ENCODE results near the gene GRM7. TPM values are rescaled to one million over a fixed set of nuclear protein-coding genes. Genes with fewer than 3 reads are reported as not detected.

GRM7 gene
- total and polyA plus RNA-seq, 2 donors: 0.14 to 1.7 TPM

DNA sequence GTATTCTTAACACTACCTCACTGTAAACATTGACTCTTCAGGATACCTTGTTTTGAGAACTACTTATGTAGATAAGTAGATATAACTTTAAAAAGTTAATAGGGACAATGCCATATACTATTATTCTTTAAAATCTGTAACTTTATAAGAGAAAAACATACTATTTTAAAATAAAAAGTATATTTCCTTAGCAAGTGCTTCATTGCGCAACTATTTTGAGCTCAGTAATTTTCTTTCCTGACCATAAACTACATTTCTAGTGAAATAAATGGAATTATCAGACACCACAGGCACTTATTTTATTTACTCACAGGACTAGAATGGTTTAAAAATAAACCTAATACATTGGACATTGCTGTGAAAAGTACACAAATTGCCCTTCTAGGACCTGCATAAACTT is 876.3 kb downstream of the GRM7 start:
- H3K9me3 ChIP-seq (ENCODE audit: control insufficient read depth in 2 of 2, insufficient read depth in 1 of 2, low read length in 1 of 2): no peaks in the 10 kb centered on the region
- DNase-seq (ENCODE audit: low read depth in 6 of 9, low spot score in 9 of 9): no peak
- H3K27me3 ChIP-seq (ENCODE audit: control insufficient read depth in 2 of 2, insufficient read depth in 1 of 2, low read length in 1 of 2): no peaks in the 10 kb centered on the region
- WGBS: 100% methylated on average over 1 of the region's 1 CpG
- H3K4me3 ChIP-seq (ENCODE audit: low read length in 2 of 2): no peak overlapping the region
- H3K36me3 ChIP-seq (ENCODE audit: control insufficient read depth in 2 of 2, insufficient read depth in 2 of 2, low read length in 1 of 2): no peaks in the 10 kb centered on the region
- H3K4me1 ChIP-seq (ENCODE audit: control insufficient read depth in 2 of 2, insufficient read depth in 2 of 2, low read length in 2 of 2): no peaks in the 10 kb centered on the region
- no peak overlapping the region for H3K27ac ChIP-seq (ENCODE audit: low read depth in 1 of 2, low read length in 1 of 2)

GRCh38 chr3:7739754-7740153 is 878.8 kb downstream of the GRM7 start:
- Histone ChIP-seq H3K36me3 (ENCODE audit: control insufficient read depth in 2 of 2, insufficient read depth in 2 of 2, low read length in 1 of 2) (no peaks in the 10 kb centered on the region), H3K4me3 (ENCODE audit: low read length in 2 of 2) (no peak overlapping the region), H3K4me1 (ENCODE audit: control insufficient read depth in 2 of 2, insufficient read depth in 2 of 2, low read length in 2 of 2) (no peaks in the 10 kb centered on the region), H3K27me3 (ENCODE audit: control insufficient read depth in 2 of 2, insufficient read depth in 1 of 2, low read length in 1 of 2) (no peaks in the 10 kb centered on the region), H3K27ac (ENCODE audit: low read depth in 1 of 2, low read length in 1 of 2) (no peak overlapping the region), H3K9me3 (ENCODE audit: control insufficient read depth in 2 of 2, insufficient read depth in 1 of 2, low read length in 1 of 2) (no peaks in the 10 kb centered on the region)
- DNase-seq (ENCODE audit: low read depth in 6 of 9, low spot score in 9 of 9): no peak
- WGBS: 89% methylated on average over 2 of the region's 2 CpGs

- WGBS: 94% methylated on average over 12 of the region's 12 CpGs
- no peaks in the 10 kb centered on the region for H3K9me3 ChIP-seq (ENCODE audit: control insufficient read depth in 2 of 2, insufficient read depth in 1 of 2, low read length in 1 of 2)
- no peaks in the 10 kb centered on the region for H3K36me3 ChIP-seq (ENCODE audit: control insufficient read depth in 2 of 2, insufficient read depth in 2 of 2, low read length in 1 of 2)
- no peaks in the 10 kb centered on the region for H3K4me1 ChIP-seq (ENCODE audit: control insufficient read depth in 2 of 2, insufficient read depth in 2 of 2, low read length in 2 of 2)
- H3K27me3 ChIP-seq (ENCODE audit: control insufficient read depth in 2 of 2, insufficient read depth in 1 of 2, low read length in 1 of 2): no peaks in the 10 kb centered on the region
- DNase-seq (ENCODE audit: low read depth in 6 of 9, low spot score in 9 of 9): no peak
- no peak overlapping the region for H3K4me3 ChIP-seq (ENCODE audit: low read length in 2 of 2)
- no peak overlapping the region for H3K27ac ChIP-seq (ENCODE audit: low read depth in 1 of 2, low read length in 1 of 2)
These were observed 879.5 kb downstream of the GRM7 start for GRCh38 chr3:7740458-7740857.

DNA sequence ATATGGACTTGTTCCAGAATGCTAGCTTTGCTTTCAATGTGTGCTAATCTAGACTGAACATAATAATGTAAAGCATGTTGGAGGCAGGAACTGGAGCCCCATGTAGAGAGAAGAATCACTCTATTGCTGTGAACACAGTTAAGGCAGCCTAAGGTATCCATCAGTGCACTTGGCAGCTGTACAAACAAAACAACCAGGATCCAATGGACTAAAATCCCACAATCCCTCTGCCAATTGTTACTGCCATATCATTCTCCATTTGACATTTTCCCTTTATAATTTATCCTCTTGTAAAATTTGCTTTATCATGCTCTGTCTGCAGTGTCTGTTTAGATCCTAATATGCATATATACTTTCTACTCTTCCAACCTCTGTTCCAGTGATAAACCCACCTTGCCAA is 883.9 kb downstream of the GRM7 start:
- H3K36me3 ChIP-seq (ENCODE audit: control insufficient read depth in 2 of 2, insufficient read depth in 2 of 2, low read length in 1 of 2): no peaks in the 10 kb centered on the region
- H3K27ac ChIP-seq (ENCODE audit: low read depth in 1 of 2, low read length in 1 of 2): no peak overlapping the region
- no peaks in the 10 kb centered on the region for H3K27me3 ChIP-seq (ENCODE audit: control insufficient read depth in 2 of 2, insufficient read depth in 1 of 2, low read length in 1 of 2)
- H3K4me1 ChIP-seq (ENCODE audit: control insufficient read depth in 2 of 2, insufficient read depth in 2 of 2, low read length in 2 of 2): no peaks in the 10 kb centered on the region
- no peak overlapping the region for H3K4me3 ChIP-seq (ENCODE audit: low read length in 2 of 2)
- no peaks in the 10 kb centered on the region for H3K9me3 ChIP-seq (ENCODE audit: control insufficient read depth in 2 of 2, insufficient read depth in 1 of 2, low read length in 1 of 2)
- DNase-seq (ENCODE audit: low read depth in 6 of 9, low spot score in 9 of 9): no peak

DNA sequence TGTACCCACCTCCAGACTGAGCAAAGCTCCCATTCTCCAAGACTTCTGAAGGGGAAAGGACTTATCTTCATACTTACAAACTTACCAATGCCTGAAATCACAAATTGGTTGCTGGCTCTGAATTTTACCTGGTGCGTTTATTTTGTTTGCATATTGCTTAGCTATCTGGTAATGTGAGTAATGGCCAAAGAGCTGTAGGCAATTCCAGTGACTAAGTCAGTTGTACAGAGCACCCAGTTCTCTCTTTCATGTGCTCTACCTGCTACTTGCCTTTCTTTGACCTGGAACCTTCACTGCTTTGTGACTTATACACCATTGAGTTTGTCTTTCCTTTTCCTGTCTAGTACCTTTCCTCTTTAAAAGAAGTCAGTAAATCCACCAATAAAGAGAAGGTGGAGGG is 884.8 kb downstream of the GRM7 start:
- no peak overlapping the region for H3K4me3 ChIP-seq (ENCODE audit: low read length in 2 of 2)
- H3K9me3 ChIP-seq (ENCODE audit: control insufficient read depth in 2 of 2, insufficient read depth in 1 of 2, low read length in 1 of 2): no peaks in the 10 kb centered on the region
- H3K27ac ChIP-seq (ENCODE audit: low read depth in 1 of 2, low read length in 1 of 2): no peak overlapping the region
- H3K27me3 ChIP-seq (ENCODE audit: control insufficient read depth in 2 of 2, insufficient read depth in 1 of 2, low read length in 1 of 2): no peaks in the 10 kb centered on the region
- H3K4me1 ChIP-seq (ENCODE audit: control insufficient read depth in 2 of 2, insufficient read depth in 2 of 2, low read length in 2 of 2): no peaks in the 10 kb centered on the region
- no peaks in the 10 kb centered on the region for H3K36me3 ChIP-seq (ENCODE audit: control insufficient read depth in 2 of 2, insufficient read depth in 2 of 2, low read length in 1 of 2)
- 97% methylated on average over 1 of the region's 1 CpG for WGBS
- DNase-seq (ENCODE audit: low read depth in 6 of 9, low spot score in 9 of 9): no peak

GRCh38 chr3:7749931-7750695 is 889.2 kb downstream of the GRM7 start:
- DNase-seq (ENCODE audit: low read depth in 6 of 9, low spot score in 9 of 9): no peak
- no peaks in the 10 kb centered on the region for H3K27me3 ChIP-seq (ENCODE audit: control insufficient read depth in 2 of 2, insufficient read depth in 1 of 2, low read length in 1 of 2)
- WGBS: 96% methylated on average over 4 of the region's 4 CpGs
- no peaks in the 10 kb centered on the region for H3K36me3 ChIP-seq (ENCODE audit: control insufficient read depth in 2 of 2, insufficient read depth in 2 of 2, low read length in 1 of 2)
- H3K9me3 ChIP-seq (ENCODE audit: control insufficient read depth in 2 of 2, insufficient read depth in 1 of 2, low read length in 1 of 2): no peaks in the 10 kb centered on the region
- H3K4me3 ChIP-seq (ENCODE audit: low read length in 2 of 2): no peak overlapping the region
- no peak overlapping the region for H3K27ac ChIP-seq (ENCODE audit: low read depth in 1 of 2, low read length in 1 of 2)
- no peaks in the 10 kb centered on the region for H3K4me1 ChIP-seq (ENCODE audit: control insufficient read depth in 2 of 2, insufficient read depth in 2 of 2, low read length in 2 of 2)

DNA sequence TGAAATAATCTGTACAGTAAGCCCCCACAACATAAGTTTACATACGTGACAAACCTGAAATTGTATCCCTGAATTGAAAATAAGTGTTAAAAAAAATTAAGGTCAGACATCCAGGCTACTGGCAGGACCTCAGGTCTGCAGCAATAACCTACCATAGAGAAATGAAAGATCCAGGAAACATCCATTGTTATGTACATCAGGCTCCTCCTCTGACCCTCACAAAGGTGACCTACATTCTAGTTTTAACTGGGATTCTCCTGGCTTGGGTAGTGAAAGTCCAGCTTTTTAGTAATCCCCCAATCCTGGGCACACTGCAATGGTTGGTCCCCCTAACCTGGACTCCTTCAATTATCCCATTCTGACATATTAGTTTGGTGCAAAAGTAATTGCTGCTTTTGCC is 891.1 kb downstream of the GRM7 start:
- 85% methylated on average over 1 of the region's 1 CpG for WGBS
- no peak overlapping the region for H3K4me3 ChIP-seq (ENCODE audit: low read length in 2 of 2)

DNA sequence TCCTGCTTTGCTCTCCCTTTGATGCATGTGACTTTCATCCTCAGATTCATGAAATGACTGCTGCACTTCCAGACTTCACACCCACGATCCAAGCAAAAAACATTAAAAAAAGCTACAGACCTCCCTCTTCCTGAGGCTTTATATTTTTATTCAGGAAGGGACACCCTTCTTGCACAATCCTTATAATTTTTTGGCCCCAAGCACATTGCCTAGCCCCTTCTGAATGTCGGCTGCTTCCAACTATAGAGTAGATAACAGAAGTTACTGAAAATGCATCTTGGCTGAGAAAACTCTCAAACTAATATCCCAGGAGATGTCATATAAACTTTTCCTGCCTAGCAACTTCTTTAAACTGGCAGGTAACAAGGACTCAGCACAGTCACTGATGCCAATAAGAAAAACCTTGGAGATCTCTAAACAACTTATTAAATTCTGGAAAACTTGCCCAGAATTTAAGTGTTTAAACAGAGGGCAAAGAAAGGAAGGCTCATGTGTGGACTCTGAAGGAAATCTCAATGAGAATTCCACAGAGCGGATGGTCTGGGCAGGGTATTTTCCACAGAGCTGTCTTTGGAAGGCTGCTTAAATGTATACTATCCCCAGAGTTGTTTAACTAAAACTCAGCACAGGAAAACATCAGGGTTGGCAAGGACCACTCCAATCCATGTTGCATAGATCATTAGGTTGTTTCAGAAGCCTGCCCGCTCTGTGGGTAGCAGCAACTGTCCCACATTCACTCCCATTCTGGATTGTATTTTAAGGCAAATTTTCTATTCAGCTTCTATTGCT is 893.9 kb downstream of the GRM7 start:
- Histone ChIP-seq H3K27me3 (ENCODE audit: control insufficient read depth in 2 of 2, insufficient read depth in 1 of 2, low read length in 1 of 2) (no peaks in the 10 kb centered on the region), H3K27ac (ENCODE audit: low read depth in 1 of 2, low read length in 1 of 2) (no peak overlapping the region), H3K9me3 (ENCODE audit: control insufficient read depth in 2 of 2, insufficient read depth in 1 of 2, low read length in 1 of 2) (no peaks in the 10 kb centered on the region), H3K36me3 (ENCODE audit: control insufficient read depth in 2 of 2, insufficient read depth in 2 of 2, low read length in 1 of 2) (no peaks in the 10 kb centered on the region), H3K4me3 (ENCODE audit: low read length in 2 of 2) (no peak overlapping the region), H3K4me1 (ENCODE audit: control insufficient read depth in 2 of 2, insufficient read depth in 2 of 2, low read length in 2 of 2) (no peaks in the 10 kb centered on the region)
- no peak for DNase-seq (ENCODE audit: low read depth in 6 of 9, low spot score in 9 of 9)
- 95% methylated on average over 4 of the region's 4 CpGs for WGBS

More for the DNA sequence above, 891.1 kb downstream of the GRM7 start:
- no peak overlapping the region for H3K27ac ChIP-seq (ENCODE audit: low read depth in 1 of 2, low read length in 1 of 2)
- no peaks in the 10 kb centered on the region for H3K9me3 ChIP-seq (ENCODE audit: control insufficient read depth in 2 of 2, insufficient read depth in 1 of 2, low read length in 1 of 2)
- H3K36me3 ChIP-seq (ENCODE audit: control insufficient read depth in 2 of 2, insufficient read depth in 2 of 2, low read length in 1 of 2): no peaks in the 10 kb centered on the region
- DNase-seq (ENCODE audit: low read depth in 6 of 9, low spot score in 9 of 9): no peak
- no peaks in the 10 kb centered on the region for H3K27me3 ChIP-seq (ENCODE audit: control insufficient read depth in 2 of 2, insufficient read depth in 1 of 2, low read length in 1 of 2)
- no peaks in the 10 kb centered on the region for H3K4me1 ChIP-seq (ENCODE audit: control insufficient read depth in 2 of 2, insufficient read depth in 2 of 2, low read length in 2 of 2)

- Histone ChIP-seq H3K27me3 (ENCODE audit: control insufficient read depth in 2 of 2, insufficient read depth in 1 of 2, low read length in 1 of 2) (no peaks in the 10 kb centered on the region), H3K4me1 (ENCODE audit: control insufficient read depth in 2 of 2, insufficient read depth in 2 of 2, low read length in 2 of 2) (no peaks in the 10 kb centered on the region), H3K4me3 (ENCODE audit: low read length in 2 of 2) (no peak overlapping the region), H3K36me3 (ENCODE audit: control insufficient read depth in 2 of 2, insufficient read depth in 2 of 2, low read length in 1 of 2) (no peaks in the 10 kb centered on the region), H3K27ac (ENCODE audit: low read depth in 1 of 2, low read length in 1 of 2) (no peak overlapping the region), H3K9me3 (ENCODE audit: control insufficient read depth in 2 of 2, insufficient read depth in 1 of 2, low read length in 1 of 2) (no peaks in the 10 kb centered on the region)
- 94% methylated on average over 7 of the region's 7 CpGs for WGBS
- no peak for DNase-seq (ENCODE audit: low read depth in 6 of 9, low spot score in 9 of 9)
These were observed 898.7 kb downstream of the GRM7 start for GRCh38 chr3:7759630-7760029.

Data from thymus (tissue), 11 donors.